Ovary (tissue), 9 donors: ENCODE data around the gene TRIM44. TPM values are rescaled to one million over a fixed set of nuclear protein-coding genes. Genes with fewer than 3 reads are reported as not detected.
"Not testable (repeated sequence)": the region's sequence is repeated elsewhere in the genome, so short reads cannot be mapped to it uniquely, and the experiment has no call there.

ENCODE experiments used
- DNase-seq, 5 donors: peaks; one replicate each; pipeline ENCODE4 v3.0.0-alpha.2; 2019 to 2020
- H3K27ac ChIP-seq, 2 donors: fragments of 200-600 bp; one replicate each; pipeline versions ENCODE4 v1.5.1 to v1.8.0; 2019 to 2022
- H3K27me3 ChIP-seq: fragments of 200-600 bp; one replicate; pipeline ENCODE4 v1.8.0; 2022
- H3K36me3 ChIP-seq: fragments of 200-600 bp; sonication (generic); one replicate; pipeline ENCODE4 v1.5.1; 2019
- H3K4me1 ChIP-seq: one replicate; pipeline ENCODE4 v1.8.1; 2013; ENCODE audit warnings: mild to moderate bottlenecking, moderate library complexity; ENCODE audit not compliant: insufficient read depth
- H3K4me3 ChIP-seq: fragments of 200-600 bp; sonication (generic); one replicate; pipeline ENCODE4 v1.5.1; 2017
- H3K9me3 ChIP-seq, 2 donors: fragments of 200-600 bp in 1 of 2; sonication (generic) in 1 of 2; one replicate each; pipeline versions ENCODE4 v1.5.1 to v1.8.1; 2013 to 2019; ENCODE audit warnings: mild to moderate bottlenecking in 1 of 2, moderate library complexity in 1 of 2
- EP300 ChIP-seq: sonication (generic); formaldehyde crosslinking; IDR thresholded peaks from one replicate; pipeline ENCODE4 v1.6.1; 2017; ENCODE audit warnings: antibody characterized with exemption
- POLR2A ChIP-seq: fragments of 450-650 bp; IDR thresholded peaks from one replicate; pipeline ENCODE4 v1.6.1; 2017; ENCODE audit warnings: antibody characterized with exemption, mild to moderate bottlenecking, moderate library complexity
- WGBS, 3 donors: extraction: QIAGEN DNeasy Blood & Tissue Kit in 1 of 3; methylation state at CpG; one replicate each; pipeline versions ENCODE4 v1.1.5 to v1.1.7; 2013 to 2017; 5-methylcytosine and 5-hydroxymethylcytosine counted together
- intact Hi-C, 4 donors: fragments of 100-400 bp; cut with DNase I; formaldehyde crosslinking; loops; one replicate each; pipeline versions ENCODE4 v1.11.0 to v1.15.1; 2022 to 2023
- polyA plus RNA-seq, 2 donors: library from polyadenylated mRNA; stranded (reverse); fragments of 200-250 nt in 1 of 2; fragments of 350-450 nt in 1 of 2; fragmentation: Illumina TruSeq in 1 of 2; extraction: RNeasy Lipid Tissue Mini Kit (QIAGEN cat#74804) in 1 of 2; gene quantifications; one replicate each; pipeline ENCODE4 v1.2.3, GENCODE V29; 2013 to 2014
- total RNA-seq, 7 donors: library from RNA; depleted of rRNA in 2 of 7; stranded (reverse); fragments of >200 nt in 2 of 7; fragmentation: NEBNext Ultra II Directional in 3 of 7; extraction: Animal tissue kit (Norgen Biotek cat#: 25700) in 3 of 7; gene quantifications; one replicate each; pipeline versions ENCODE4 v1.1.0 to v1.2.4, GENCODE V29; 2016 to 2023
- TF ChIP-seq, protein P1 (sequence below), 3 donors: fragments of 450-650 bp in 2 of 3; fragments of 200-600 bp in 1 of 3; IDR thresholded peaks; one replicate each; pipeline versions ENCODE4 v1.5.1 to v1.8.0; 2016 to 2022; ENCODE audit warnings: antibody characterized with exemption in 3 of 3, mild to moderate bottlenecking in 1 of 3
- donor health status: DM: no; HTN: no; CAD: no; lungs with moderate emphysema.
- donor health status: DM: no; HTN: no; CAD: no.
- donor health status: Bipolar disorder and iron deficiency.
- donor health status: DM: yes; HTN: yes; CAD: no.
- donor health status: DM: no; HTN: no; CAD: no.
- donor health status: DM: yes; HTN: yes; CAD: no.

Gene TRIM44
- total and polyA plus RNA-seq, 9 donors: 9.9 to 54.6 (median 45.7) TPM

DNA sequence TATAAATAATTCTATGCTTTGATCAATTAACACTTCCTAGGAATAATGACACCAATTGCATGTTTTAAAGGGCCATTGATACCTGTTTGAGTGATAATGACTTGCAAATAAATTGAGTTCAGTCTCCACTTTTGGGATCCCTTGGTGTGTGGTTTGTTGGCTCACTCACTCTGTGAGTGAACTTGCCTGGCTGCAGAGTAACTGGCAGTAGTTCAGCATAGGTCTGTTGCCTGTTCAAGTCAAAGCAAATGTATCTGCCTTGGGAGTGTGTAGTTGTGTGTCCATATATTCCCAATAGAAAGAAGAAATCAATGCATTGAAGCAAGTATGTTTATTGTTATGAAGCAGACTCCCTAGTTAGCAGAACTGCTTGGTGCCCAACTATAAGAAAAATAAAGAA is 49.3 kb downstream of the TRIM44 start:
- Histone ChIP-seq H3K9me3 (no peaks in the 10 kb centered on the region), H3K4me3 (no peak overlapping the region), H3K27me3 (no peaks in the 10 kb centered on the region), H3K4me1 (peaks cover 3% of the 10 kb centered on the region), H3K36me3 (no peaks in the 10 kb centered on the region), H3K27ac (no peak overlapping the region)
- TF ChIP-seq, protein P1, sequence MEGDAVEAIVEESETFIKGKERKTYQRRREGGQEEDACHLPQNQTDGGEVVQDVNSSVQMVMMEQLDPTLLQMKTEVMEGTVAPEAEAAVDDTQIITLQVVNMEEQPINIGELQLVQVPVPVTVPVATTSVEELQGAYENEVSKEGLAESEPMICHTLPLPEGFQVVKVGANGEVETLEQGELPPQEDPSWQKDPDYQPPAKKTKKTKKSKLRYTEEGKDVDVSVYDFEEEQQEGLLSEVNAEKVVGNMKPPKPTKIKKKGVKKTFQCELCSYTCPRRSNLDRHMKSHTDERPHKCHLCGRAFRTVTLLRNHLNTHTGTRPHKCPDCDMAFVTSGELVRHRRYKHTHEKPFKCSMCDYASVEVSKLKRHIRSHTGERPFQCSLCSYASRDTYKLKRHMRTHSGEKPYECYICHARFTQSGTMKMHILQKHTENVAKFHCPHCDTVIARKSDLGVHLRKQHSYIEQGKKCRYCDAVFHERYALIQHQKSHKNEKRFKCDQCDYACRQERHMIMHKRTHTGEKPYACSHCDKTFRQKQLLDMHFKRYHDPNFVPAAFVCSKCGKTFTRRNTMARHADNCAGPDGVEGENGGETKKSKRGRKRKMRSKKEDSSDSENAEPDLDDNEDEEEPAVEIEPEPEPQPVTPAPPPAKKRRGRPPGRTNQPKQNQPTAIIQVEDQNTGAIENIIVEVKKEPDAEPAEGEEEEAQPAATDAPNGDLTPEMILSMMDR (IDR thresholded peaks at IDR 0.05): no peak
- TF ChIP-seq EP300 (no peak), POLR2A (no peak)
- no peak for DNase-seq
- intact Hi-C loops: no loop called here

DNA sequence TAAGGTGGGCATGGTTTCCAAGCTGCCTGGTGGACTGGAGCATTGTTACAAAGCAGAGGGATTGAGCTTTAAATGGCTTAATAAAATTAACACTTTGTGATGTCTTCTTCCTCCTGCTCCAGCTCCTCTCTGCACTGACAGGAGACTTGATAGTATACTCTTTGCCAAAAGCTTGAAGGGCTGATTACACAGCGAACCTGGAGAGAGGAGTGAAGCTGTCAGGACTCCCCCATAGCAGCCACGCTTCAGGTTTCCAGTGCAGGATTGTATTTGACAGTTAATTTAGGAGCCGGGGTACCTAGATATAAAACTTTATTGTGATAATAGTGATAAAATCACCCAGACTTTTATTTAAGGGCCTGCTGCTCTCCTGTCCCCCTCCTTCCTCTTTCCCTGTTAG is 50.0 kb downstream of the TRIM44 start:
- DNase-seq: no peak
- intact Hi-C loops: no loop called here
- Histone ChIP-seq H3K36me3 (no peaks in the 10 kb centered on the region), H3K27me3 (no peaks in the 10 kb centered on the region), H3K27ac (no peak overlapping the region), H3K4me1 (peaks cover 3% of the 10 kb centered on the region), H3K9me3 (no peaks in the 10 kb centered on the region), H3K4me3 (no peak overlapping the region)
- TF ChIP-seq EP300 (no peak), POLR2A (no peak)
- TF ChIP-seq, protein P1 (IDR thresholded peaks at IDR 0.05): no peak
- WGBS, 3 donors: 64 to 71% (median 68%) methylated on average over 3 of the region's 3 CpGs

DNA sequence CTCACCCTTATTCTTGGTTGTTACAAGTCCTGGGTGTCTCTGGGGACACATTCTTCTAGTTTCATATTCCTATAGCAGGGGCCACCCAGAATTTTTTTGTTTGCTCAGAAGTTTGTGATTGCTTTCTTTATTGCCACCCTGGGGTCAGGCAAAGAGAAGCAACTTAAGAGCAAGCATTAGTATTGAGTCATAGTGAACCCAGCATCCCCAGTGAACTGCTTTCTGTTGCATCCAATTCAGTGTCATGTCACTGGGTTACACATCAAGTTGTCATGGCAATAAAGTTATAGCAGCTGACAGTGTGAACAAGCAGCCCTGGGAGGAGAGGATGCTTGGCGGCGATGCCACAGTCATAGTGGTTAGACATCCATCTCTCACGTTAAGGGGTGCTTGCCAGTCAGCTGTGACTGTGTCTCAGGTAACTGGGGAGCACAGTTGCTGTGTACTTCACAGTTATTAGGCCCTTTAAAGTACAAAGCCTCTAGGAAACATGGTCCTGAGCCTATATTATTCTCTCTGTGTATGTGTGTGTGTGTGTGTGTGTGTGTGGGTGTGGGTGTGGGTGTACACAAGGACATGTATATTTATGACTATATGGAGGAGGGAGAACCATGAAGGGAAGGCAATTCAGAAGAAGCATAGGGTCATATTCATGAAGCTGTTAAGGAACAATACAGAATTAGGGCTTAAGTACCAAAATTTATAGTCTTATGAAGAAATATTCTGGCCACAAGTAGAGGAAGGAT is 52.5 kb downstream of the TRIM44 start:
- Histone ChIP-seq H3K27ac (no peak overlapping the region), H3K4me3 (no peak overlapping the region), H3K36me3 (no peaks in the 10 kb centered on the region), H3K27me3 (no peaks in the 10 kb centered on the region), H3K4me1 (peaks cover 3% of the 10 kb centered on the region), H3K9me3 (no peaks in the 10 kb centered on the region)
- intact Hi-C loops: no loop called here
- TF ChIP-seq EP300: no peak
- no peak for TF ChIP-seq POLR2A
- TF ChIP-seq, protein P1 (IDR thresholded peaks at IDR 0.05): no peak
- WGBS, 3 donors: 90 to 97% (median 93%) methylated on average over 3 of the region's 3 CpGs
- DNase-seq: no peak

DNA sequence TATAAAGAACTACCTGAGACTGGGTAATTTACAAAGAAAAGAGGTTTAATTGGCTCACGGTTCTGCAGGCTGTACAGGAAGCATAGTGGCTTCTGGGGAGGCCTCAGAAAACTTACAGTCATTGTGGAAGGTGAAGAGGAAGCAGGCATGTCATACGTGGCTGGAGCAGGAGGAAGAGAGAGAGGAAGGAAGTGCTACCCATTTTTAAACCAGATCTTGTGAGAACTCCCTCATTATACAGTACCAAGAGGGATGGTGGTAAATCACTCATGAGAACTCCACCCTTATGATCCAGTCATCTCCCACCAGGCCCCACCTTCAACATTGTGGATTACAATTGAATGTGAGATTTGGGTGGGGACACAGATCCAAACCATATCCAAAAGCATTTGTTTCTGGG is 53.1 kb downstream of the TRIM44 start:
- 72 to 89% (median 83%) methylated on average over 2 of the region's 2 CpGs for WGBS, 3 donors

DNA sequence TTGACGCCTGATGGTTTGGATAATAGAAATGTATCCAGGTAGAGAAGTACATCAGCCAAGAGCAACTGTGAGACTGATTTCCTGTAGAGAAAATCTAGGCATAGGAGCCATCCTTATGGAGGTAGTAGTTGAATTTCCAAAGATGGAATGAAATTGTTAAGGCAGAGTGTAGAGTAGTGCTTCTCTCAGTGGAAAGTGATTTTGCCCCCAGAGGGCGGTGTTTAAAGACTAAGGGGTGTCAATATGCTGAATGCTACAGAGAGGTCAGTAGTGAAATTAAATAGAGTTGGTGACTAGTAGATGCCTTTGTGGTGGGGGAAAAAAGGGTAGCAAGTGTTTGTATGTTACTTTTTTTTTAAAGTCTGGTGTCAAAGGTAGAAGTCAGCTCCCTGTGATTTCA is 54.5 kb downstream of the TRIM44 start:
- peaks cover 6% of the 10 kb centered on the region for H3K4me1 ChIP-seq
- H3K36me3 ChIP-seq: no peaks in the 10 kb centered on the region
- no peaks in the 10 kb centered on the region for H3K9me3 ChIP-seq
- intact Hi-C loops: no loop called here
- DNase-seq: no peak
- no peak overlapping the region for H3K27ac ChIP-seq
- TF ChIP-seq, protein P1 (IDR thresholded peaks at IDR 0.05): no peak
- TF ChIP-seq EP300 (no peak), POLR2A (no peak)
- H3K4me3 ChIP-seq: no peak overlapping the region
- WGBS, 3 donors: 97 to 98% (median 97%) methylated on average over 2 of the region's 2 CpGs
- no peaks in the 10 kb centered on the region for H3K27me3 ChIP-seq

More for the DNA sequence above, 53.1 kb downstream of the TRIM44 start:
- H3K36me3 ChIP-seq, H3K27me3 ChIP-seq, H3K9me3 ChIP-seq, DNase-seq, intact Hi-C loops, H3K4me1 ChIP-seq, H3K27ac ChIP-seq, H3K4me3 ChIP-seq: not testable (repeated sequence)
